A673 (cell line): ENCODE data around the gene FOXP4. TPM values are rescaled to one million over a fixed set of nuclear protein-coding genes. Genes with fewer than 3 reads are reported as not detected.

Experiments used
- BruUV-seq: library from RNA; stranded (reverse); fragments of 400-500 nt; replicated peaks from 2 replicates; lab custom pipeline; 2021; lab: Mats Ljungman, UMichigan
- CTCF ChIA-PET: fragments of 300-600 bp; sonication (Branson Sonifier 250); formaldehyde crosslinking; loops from one replicate; lab custom pipeline; 2022; ENCODE audit warnings: antibody characterized with exemption; lab: Charles Lee
- POLR2A ChIA-PET: fragments of 300-600 bp; sonication (Branson Sonifier 250); formaldehyde crosslinking; loops from one replicate; lab custom pipeline; 2022; ENCODE audit warnings: antibody characterized with exemption; ENCODE audit not compliant: low non-redundant PET; lab: Charles Lee
- DNase-seq: peaks from one replicate; pipeline ENCODE4 v3.0.0-alpha.2; 2015; ENCODE audit warnings: low spot score
- H3K27ac ChIP-seq: fragments of 200-600 bp; sonication (generic); 2 replicates; pipeline ENCODE4 v1.5.1; 2016; ENCODE audit warnings: mixed run types, low read depth, mild to moderate bottlenecking, mixed read lengths, antibody characterized with exemption, low read length; ENCODE audit not compliant: poor library complexity, severe bottlenecking
- H3K27me3 ChIP-seq: fragments of 200-600 bp; sonication (generic); replicated peaks from 2 replicates; pipeline ENCODE4 v1.6.1; 2017; ENCODE audit warnings: mixed run types, low read depth, mild to moderate bottlenecking, mixed read lengths, antibody characterized with exemption, low read length; ENCODE audit not compliant: insufficient read depth, poor library complexity
- H3K36me3 ChIP-seq: fragments of 200-600 bp; sonication (generic); 2 replicates; pipeline ENCODE4 v1.6.1; 2016; ENCODE audit warnings: mixed run types, mild to moderate bottlenecking, mixed read lengths, antibody characterized with exemption, low read length; ENCODE audit not compliant: insufficient read depth, poor library complexity, severe bottlenecking
- H3K4me1 ChIP-seq: fragments of 200-600 bp; sonication (generic); 2 replicates; pipeline ENCODE4 v1.6.1; 2017; ENCODE audit warnings: mixed run types, mild to moderate bottlenecking, mixed read lengths, antibody characterized with exemption, low read length; ENCODE audit not compliant: insufficient read depth, poor library complexity, severe bottlenecking
- H3K4me3 ChIP-seq: fragments of 200-600 bp; sonication (generic); 2 replicates; pipeline ENCODE4 v1.5.1; 2016; ENCODE audit warnings: low read depth, mixed run types, mild to moderate bottlenecking, mixed read lengths, low read length; ENCODE audit not compliant: poor library complexity, severe bottlenecking
- H3K9me3 ChIP-seq: fragments of 200-600 bp; sonication (generic); 2 replicates; pipeline ENCODE4 v1.6.1; 2016; ENCODE audit warnings: mixed run types, low read depth, mild to moderate bottlenecking, mixed read lengths, antibody characterized with exemption, low read length; ENCODE audit not compliant: poor library complexity, severe bottlenecking
- EZH2 ChIP-seq: fragments of 200-600 bp; sonication (generic); IDR thresholded peaks from 2 replicates; pipeline ENCODE4 v1.6.1; 2017; ENCODE audit warnings: borderline replicate concordance, low read depth, mild to moderate bottlenecking, mixed read lengths, antibody characterized with exemption, low read length; ENCODE audit not compliant: poor library complexity, severe bottlenecking
- intact Hi-C: fragments of 100-400 bp; cut with micrococcal nuclease; formaldehyde crosslinking; loops from one replicate; pipeline ENCODE4 v1.10.0; 2022; ENCODE audit not compliant: unreplicated experiment
- total RNA-seq: library from RNA; stranded (reverse); gene quantifications from 2 replicates; pipeline ENCODE4 v1.2.3, GENCODE V29; 2021
- TF ChIP-seq, protein P1 (sequence below): fragments of 300-800, 200-600 bp; sonication (generic); conservative IDR thresholded peaks from 2 replicates; pipeline ENCODE4 v1.5.1; 2017; ENCODE audit warnings: low read depth, mild to moderate bottlenecking, antibody characterized with exemption, low read length, moderate library complexity, mixed read lengths

FOXP4 gene
- total RNA-seq, 1 experiment from 2014 or later, result 53.9 TPM

DNA sequence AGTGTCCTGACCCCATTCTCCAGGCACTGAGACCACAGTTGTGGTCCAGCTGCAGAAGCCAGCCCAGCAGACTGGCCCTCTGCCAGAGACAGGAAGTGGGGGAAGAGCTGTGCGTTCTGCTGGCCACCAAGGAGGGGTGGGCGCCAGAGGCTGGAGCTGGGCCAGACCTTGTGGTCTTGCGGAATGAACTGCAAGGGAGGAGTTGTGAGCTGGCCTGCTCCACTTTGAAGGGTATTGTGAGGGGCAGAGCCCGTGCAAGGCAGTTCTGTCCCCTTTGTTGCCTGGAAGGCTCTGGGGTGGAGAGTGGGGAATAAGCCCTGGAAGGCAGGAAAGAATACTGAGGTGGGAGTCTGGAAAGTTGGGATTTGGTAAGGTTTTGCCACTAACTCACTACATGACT, 88.5 kb downstream of the FOXP4 start:
- no TSS peak for BruUV-seq
- Histone ChIP-seq H3K27ac (peak overlapping the region; percentile 18), H3K27me3 (no peaks in the 10 kb centered on the region), H3K4me3 (no peak overlapping the region), H3K9me3 (no peaks in the 10 kb centered on the region), H3K36me3 (no peaks in the 10 kb centered on the region), H3K4me1 (peaks cover 36% of the 10 kb centered on the region)
- DNase-seq, result no peak
- intact Hi-C loops, result no loop called here
- ChIA-PET CTCF (no interaction called here), POLR2A (interaction anchor here (0.5 kb wide), 1 partner anchor 1203 kb away, joined by 3 read pairs; no protein-coding TSS in a partner anchor)
- no peak for TF ChIP-seq EZH2

DNA sequence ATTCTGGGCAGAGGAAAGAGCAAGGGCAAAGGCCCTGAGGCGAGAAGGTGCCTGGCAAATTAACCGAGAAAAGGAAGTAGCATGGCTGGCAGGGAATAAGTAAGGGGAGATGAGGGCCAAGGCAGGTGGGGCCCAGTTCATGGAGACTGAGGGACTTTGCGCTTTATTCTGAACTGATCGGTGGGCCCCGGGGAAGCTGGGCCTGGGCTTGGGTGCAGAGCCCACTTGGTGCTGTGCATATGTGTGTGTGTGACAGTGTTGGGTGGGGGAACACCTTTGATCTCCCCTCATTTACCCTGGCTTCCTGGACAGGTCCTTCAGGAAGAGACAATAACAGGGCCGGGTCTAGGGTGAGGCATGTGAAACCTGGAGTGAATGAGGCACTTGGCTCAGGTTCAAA, 89.2 kb downstream of the FOXP4 start:
- CTCF ChIA-PET, result no interaction called here
- Histone ChIP-seq H3K4me1 (peaks cover 43% of the 10 kb centered on the region), H3K36me3 (no peaks in the 10 kb centered on the region), H3K27ac (peak overlapping the region; percentile 18), H3K4me3 (no peak overlapping the region), H3K27me3 (no peaks in the 10 kb centered on the region), H3K9me3 (no peaks in the 10 kb centered on the region)
- no TSS peak for BruUV-seq
- DNase-seq, result no peak
- intact Hi-C loops, result no loop called here
- POLR2A ChIA-PET, result no interaction called here
- TF ChIP-seq EZH2, result no peak
- TF ChIP-seq, protein P1, sequence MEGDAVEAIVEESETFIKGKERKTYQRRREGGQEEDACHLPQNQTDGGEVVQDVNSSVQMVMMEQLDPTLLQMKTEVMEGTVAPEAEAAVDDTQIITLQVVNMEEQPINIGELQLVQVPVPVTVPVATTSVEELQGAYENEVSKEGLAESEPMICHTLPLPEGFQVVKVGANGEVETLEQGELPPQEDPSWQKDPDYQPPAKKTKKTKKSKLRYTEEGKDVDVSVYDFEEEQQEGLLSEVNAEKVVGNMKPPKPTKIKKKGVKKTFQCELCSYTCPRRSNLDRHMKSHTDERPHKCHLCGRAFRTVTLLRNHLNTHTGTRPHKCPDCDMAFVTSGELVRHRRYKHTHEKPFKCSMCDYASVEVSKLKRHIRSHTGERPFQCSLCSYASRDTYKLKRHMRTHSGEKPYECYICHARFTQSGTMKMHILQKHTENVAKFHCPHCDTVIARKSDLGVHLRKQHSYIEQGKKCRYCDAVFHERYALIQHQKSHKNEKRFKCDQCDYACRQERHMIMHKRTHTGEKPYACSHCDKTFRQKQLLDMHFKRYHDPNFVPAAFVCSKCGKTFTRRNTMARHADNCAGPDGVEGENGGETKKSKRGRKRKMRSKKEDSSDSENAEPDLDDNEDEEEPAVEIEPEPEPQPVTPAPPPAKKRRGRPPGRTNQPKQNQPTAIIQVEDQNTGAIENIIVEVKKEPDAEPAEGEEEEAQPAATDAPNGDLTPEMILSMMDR, result no peak

DNA sequence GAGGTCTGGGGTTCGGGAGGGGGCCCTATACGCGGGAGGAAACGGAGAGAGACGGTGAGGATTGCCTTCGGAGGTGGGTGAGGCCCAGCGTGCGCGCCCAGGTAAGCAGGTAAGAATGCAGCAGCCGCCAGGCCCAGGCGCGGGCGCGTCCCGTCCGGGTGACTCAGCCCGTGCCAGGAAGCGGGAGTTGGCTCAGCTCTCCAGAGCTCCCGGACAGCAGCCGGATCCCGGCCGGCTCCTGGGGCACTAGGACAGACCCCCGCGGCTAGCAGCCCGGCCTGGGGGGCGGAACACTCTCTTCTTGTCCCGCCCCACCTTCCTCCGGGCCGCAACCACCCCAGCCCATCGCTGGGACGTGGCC, 90.6 kb downstream of the FOXP4 start:
- Histone ChIP-seq H3K4me3 (peak overlapping the region; percentile 97), H3K27ac (peak overlapping the region; percentile 99), H3K4me1 (peaks cover 58% of the 10 kb centered on the region), H3K36me3 (peaks cover 10% of the 10 kb centered on the region), H3K9me3 (no peaks in the 10 kb centered on the region), H3K27me3 (no peaks in the 10 kb centered on the region)
- BruUV-seq, result no TSS peak
- intact Hi-C loops, result no loop called here
- peak; percentile 39 for DNase-seq
- no peak for TF ChIP-seq EZH2
- TF ChIP-seq, protein P1, result no peak
- ChIA-PET CTCF (no interaction called here), POLR2A (no interaction called here)
